WERI-Rb-1 (cell line): Measurements from ENCODE around the gene GHRHR.

Source experiments
- DNase-seq: peaks from one replicate; pipeline ENCODE4 v3.0.0-alpha.2; 2020
- H3K27ac ChIP-seq: fragments of 250-450 bp; sonication (Bioruptor Pico); 2 replicates; pipeline ENCODE4 v1.5.1; 2020; ENCODE audit warnings: mild to moderate bottlenecking, moderate library complexity
- H3K27me3 ChIP-seq: fragments of 250-450 bp; sonication (Bioruptor Pico); 2 replicates; pipeline ENCODE4 v1.5.1; 2021; ENCODE audit warnings: mild to moderate bottlenecking, low read depth, moderate library complexity; ENCODE audit not compliant: insufficient read depth, severe bottlenecking
- H3K36me3 ChIP-seq: fragments of 250-450 bp; sonication (Bioruptor Pico); 2 replicates; pipeline ENCODE4 v1.5.1; 2020; ENCODE audit warnings: mild to moderate bottlenecking, moderate library complexity
- H3K4me3 ChIP-seq: 2 replicates; pipeline ENCODE4 v1.5.1; 2011; ENCODE audit warnings: low read depth, mild to moderate bottlenecking, control low read depth, low read length
- H3K9me3 ChIP-seq: fragments of 250-450 bp; sonication (Bioruptor Pico); 2 replicates; pipeline ENCODE4 v1.5.1; 2021; ENCODE audit warnings: mild to moderate bottlenecking, moderate library complexity; ENCODE audit not compliant: severe bottlenecking
- TF ChIP-seq, protein P1 (sequence below): IDR thresholded peaks from 2 replicates; pipeline ENCODE4 v1.5.1; 2011; ENCODE audit warnings: low read depth, mild to moderate bottlenecking, control low read depth, inconsistent platforms, low read length

The GHRHR gene

DNA sequence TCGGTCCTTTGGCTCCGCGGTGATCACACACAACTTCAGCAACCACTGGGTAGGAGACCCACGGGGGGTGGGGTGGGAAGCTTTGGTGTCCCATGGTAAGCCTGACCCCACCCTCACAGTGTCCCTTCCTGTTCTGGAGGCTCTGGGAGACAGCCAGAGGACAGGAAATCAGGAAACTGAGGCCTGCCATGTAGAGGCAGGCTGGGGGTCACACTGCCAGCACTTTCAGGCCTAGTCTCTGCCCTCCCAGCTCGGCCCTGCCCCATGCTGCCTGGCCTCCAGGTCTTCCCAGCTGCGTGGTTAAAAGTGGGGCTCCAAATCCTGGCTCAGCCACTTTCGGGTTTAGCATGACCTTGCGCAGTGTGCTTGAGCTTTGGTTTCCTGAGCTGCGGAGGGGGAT lies 41.2 kb upstream of the GHRHR start:
- TF ChIP-seq, protein P1, sequence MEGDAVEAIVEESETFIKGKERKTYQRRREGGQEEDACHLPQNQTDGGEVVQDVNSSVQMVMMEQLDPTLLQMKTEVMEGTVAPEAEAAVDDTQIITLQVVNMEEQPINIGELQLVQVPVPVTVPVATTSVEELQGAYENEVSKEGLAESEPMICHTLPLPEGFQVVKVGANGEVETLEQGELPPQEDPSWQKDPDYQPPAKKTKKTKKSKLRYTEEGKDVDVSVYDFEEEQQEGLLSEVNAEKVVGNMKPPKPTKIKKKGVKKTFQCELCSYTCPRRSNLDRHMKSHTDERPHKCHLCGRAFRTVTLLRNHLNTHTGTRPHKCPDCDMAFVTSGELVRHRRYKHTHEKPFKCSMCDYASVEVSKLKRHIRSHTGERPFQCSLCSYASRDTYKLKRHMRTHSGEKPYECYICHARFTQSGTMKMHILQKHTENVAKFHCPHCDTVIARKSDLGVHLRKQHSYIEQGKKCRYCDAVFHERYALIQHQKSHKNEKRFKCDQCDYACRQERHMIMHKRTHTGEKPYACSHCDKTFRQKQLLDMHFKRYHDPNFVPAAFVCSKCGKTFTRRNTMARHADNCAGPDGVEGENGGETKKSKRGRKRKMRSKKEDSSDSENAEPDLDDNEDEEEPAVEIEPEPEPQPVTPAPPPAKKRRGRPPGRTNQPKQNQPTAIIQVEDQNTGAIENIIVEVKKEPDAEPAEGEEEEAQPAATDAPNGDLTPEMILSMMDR = no peak
- no peak overlapping the region for H3K4me3 ChIP-seq
- peaks cover 5% of the 10 kb centered on the region for H3K9me3 ChIP-seq
- H3K27me3 ChIP-seq = no peaks in the 10 kb centered on the region
- peak; percentile 45 for DNase-seq
- no peak overlapping the region for H3K27ac ChIP-seq
- no peaks in the 10 kb centered on the region for H3K36me3 ChIP-seq

- H3K9me3 ChIP-seq = peaks cover 5% of the 10 kb centered on the region
- H3K36me3 ChIP-seq = no peaks in the 10 kb centered on the region
- no peaks in the 10 kb centered on the region for H3K27me3 ChIP-seq
- no peak overlapping the region for H3K4me3 ChIP-seq
- TF ChIP-seq, protein P1 = no peak
- no peak overlapping the region for H3K27ac ChIP-seq
- DNase-seq = peak; percentile 4
Observed at GRCh38 chr7:30923009-30923773, 40.6 kb upstream of the GHRHR start.

- Histone ChIP-seq H3K4me3 (no peak overlapping the region), H3K27ac (no peak overlapping the region), H3K9me3 (peaks cover 5% of the 10 kb centered on the region), H3K36me3 (no peaks in the 10 kb centered on the region), H3K27me3 (no peaks in the 10 kb centered on the region)
- TF ChIP-seq, protein P1 = no peak
- peak; percentile 3 for DNase-seq
Observed at GRCh38 chr7:30923774-30924413, 39.9 kb upstream of the GHRHR start.

DNA sequence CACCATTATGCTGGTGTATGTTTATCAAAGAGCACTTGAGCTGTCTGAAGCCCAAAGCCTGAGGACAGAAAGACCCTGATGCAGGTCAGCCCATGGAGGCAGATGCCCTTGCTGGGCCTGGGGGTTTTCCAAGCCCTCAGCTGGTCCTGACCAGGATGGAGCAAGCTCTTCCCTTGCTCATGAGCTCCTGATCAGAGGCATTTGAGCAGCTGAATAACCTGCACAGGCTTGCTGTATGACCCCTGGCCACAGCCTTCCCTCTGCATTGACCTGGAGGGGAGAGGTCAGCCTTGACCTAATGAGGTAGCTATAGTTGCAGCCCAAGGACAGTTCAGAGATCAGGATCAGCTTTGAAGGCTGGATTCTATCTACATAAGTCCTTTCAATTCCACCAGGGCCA lies 39.1 kb upstream of the GHRHR start:
- H3K27me3 ChIP-seq = no peaks in the 10 kb centered on the region
- TF ChIP-seq, protein P1 = no peak
- peaks cover 5% of the 10 kb centered on the region for H3K9me3 ChIP-seq
- H3K27ac ChIP-seq = no peak overlapping the region
- no peaks in the 10 kb centered on the region for H3K36me3 ChIP-seq
- H3K4me3 ChIP-seq = no peak overlapping the region
- no peak for DNase-seq

DNA sequence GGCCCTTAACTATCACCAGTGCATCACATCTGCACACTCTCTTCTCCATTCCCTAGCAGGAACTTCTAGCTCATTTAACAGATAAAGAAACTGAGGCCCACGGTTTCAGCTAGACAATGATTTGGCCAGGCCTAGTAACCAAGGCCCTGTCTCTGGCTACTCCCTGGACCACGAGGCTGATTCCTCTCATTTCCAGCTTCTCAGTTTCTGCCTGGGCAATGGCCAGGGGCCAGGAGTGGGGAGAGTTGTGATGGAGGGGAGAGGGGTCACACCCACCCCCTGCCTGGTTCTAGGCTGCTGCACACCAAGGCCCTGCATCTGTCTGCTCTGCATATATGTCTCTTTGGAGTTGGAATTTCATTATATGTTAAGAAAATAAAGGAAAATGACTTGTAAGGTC lies 38.6 kb upstream of the GHRHR start:
- Histone ChIP-seq H3K27ac (no peak overlapping the region), H3K4me3 (no peak overlapping the region), H3K27me3 (no peaks in the 10 kb centered on the region), H3K9me3 (peaks cover 5% of the 10 kb centered on the region), H3K36me3 (no peaks in the 10 kb centered on the region)
- no peak for DNase-seq
- TF ChIP-seq, protein P1 = no peak
